ENCODE results near the gene HRH4.

The HRH4 gene

DNA sequence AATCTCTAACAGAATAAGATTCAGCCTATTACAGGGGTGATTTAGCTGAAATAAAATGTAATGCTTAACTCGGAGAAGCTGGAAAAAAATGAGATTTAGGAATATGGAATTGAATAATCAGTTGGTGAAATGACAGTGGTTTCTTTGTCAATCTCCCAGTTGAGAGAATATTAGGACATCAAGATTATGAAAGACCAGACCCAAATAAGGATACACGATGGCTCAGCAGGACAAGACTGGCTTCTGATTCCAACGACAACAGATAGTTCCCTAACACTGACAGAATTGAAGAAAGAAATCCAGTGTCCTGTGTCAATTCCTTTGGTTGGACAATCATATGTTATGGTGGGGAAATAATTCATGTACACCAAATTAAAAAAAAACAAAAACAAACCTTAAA lies 55.8 kb downstream of the HRH4 start:
- H3K36me3 ChIP-seq (ENCODE audit: control insufficient read depth in 4 of 4, insufficient read depth in 4 of 4, low read length in 3 of 4), result no peaks in the 10 kb centered on the region
- DNase-seq, result no peak
- H3K4me3 ChIP-seq (ENCODE audit: control insufficient read depth in 1 of 7, extremely low read depth in 1 of 7, insufficient read depth in 4 of 7, low read depth in 2 of 7, low read length in 6 of 7), result no peak overlapping the region
- H3K27ac ChIP-seq (ENCODE audit: insufficient read depth in 1 of 2, low read depth in 1 of 2, low read length in 2 of 2, poor library complexity in 1 of 2, severe bottlenecking in 2 of 2), result no peak overlapping the region
- 100% methylated on average over 3 of the region's 3 CpGs for WGBS (ENCODE audit: insufficient coverage)
- H3K27me3 ChIP-seq (replicated peaks in 2 of 5; ENCODE audit: control insufficient read depth in 4 of 5, insufficient read depth in 5 of 5, low read length in 4 of 5), result no peaks in the 10 kb centered on the region
- ChIA-PET CTCF (interaction anchor here (1.1 to 2.3 kb wide), 3 partner anchors 11 to 83 kb away, joined by 3 to 11 read pairs (median 4); no protein-coding TSS in a partner anchor), POLR2A (no interaction called here)
- peaks cover 0 to 2% (median 0%) of the 10 kb centered on the region in 5 experiments for H3K9me3 ChIP-seq (ENCODE audit: control extremely low read depth in 1 of 5, control insufficient read depth in 4 of 5, insufficient read depth in 2 of 5, low read depth in 1 of 5, low read length in 4 of 5)
- no peaks in the 10 kb centered on the region for H3K4me1 ChIP-seq (ENCODE audit: control extremely low read depth in 1 of 4, control insufficient read depth in 4 of 4, insufficient read depth in 4 of 4, low read length in 3 of 4)

DNA sequence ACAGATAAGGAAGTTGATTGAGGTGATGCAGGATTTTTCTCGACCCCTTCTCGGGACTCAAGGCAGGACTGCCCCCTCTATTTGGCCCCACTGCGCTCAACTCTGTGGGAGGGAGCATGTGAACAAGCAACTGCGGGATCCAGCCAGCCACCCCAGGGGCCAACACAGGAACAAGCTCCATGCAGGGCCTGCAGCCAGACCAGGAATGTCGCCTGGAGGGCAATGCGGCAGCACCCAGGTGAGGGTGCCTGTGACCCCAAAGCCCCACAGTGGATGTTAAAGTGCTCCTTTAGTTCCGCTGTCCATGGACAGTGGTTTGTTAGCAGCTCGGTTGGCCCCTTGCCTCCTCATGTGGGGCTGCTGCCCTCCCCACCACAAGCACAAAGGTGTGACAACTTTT lies 57.1 kb downstream of the HRH4 start:
- Histone ChIP-seq H3K27me3 (replicated peaks in 2 of 5; ENCODE audit: control insufficient read depth in 4 of 5, insufficient read depth in 5 of 5, low read length in 4 of 5) (no peaks in the 10 kb centered on the region), H3K4me3 (ENCODE audit: control insufficient read depth in 1 of 7, extremely low read depth in 1 of 7, insufficient read depth in 4 of 7, low read depth in 2 of 7, low read length in 6 of 7) (no peak overlapping the region), H3K4me1 (ENCODE audit: control extremely low read depth in 1 of 4, control insufficient read depth in 4 of 4, insufficient read depth in 4 of 4, low read length in 3 of 4) (no peaks in the 10 kb centered on the region), H3K27ac (ENCODE audit: insufficient read depth in 1 of 2, low read depth in 1 of 2, low read length in 2 of 2, poor library complexity in 1 of 2, severe bottlenecking in 2 of 2) (no peak overlapping the region), H3K9me3 (ENCODE audit: control extremely low read depth in 1 of 5, control insufficient read depth in 4 of 5, insufficient read depth in 2 of 5, low read depth in 1 of 5, low read length in 4 of 5) (peaks cover 0 to 2% (median 0%) of the 10 kb centered on the region in 5 experiments), H3K36me3 (ENCODE audit: control insufficient read depth in 4 of 4, insufficient read depth in 4 of 4, low read length in 3 of 4) (no peaks in the 10 kb centered on the region)
- WGBS (ENCODE audit: insufficient coverage), result 98% methylated on average over 7 of the region's 8 CpGs
- DNase-seq, result no peak
- ChIA-PET CTCF (interaction anchor here (1.0 kb wide), 2 partner anchors 18 to 30 kb away, joined by 3 read pairs; no protein-coding TSS in a partner anchor), POLR2A (no interaction called here)

DNA sequence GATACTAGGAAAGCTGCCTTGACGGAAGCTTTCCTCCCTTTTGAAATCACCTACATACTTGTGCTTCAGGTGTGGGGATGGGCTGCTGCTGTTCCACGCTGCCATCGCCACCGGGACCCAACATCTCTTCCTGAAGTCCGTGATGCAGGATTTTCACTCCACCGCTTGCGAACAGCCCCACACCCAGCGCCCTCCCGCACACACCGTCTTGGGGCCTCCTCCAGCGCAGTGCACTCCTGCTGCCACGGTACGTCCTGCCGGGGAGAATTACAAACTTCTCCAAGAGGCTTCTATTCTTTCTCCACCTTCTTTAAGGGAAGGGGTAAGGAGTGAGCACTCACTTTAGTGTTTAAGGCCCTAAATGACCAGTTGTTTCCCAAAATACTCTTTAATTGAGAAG lies 58.2 kb downstream of the HRH4 start:
- no peak for DNase-seq
- ChIA-PET POLR2A (no interaction called here), CTCF (interaction anchor here (0.9 to 1.0 kb wide), 2 partner anchors 19 to 30 kb away, joined by 3 to 4 read pairs; no protein-coding TSS in a partner anchor)
- Histone ChIP-seq H3K36me3 (ENCODE audit: control insufficient read depth in 4 of 4, insufficient read depth in 4 of 4, low read length in 3 of 4) (no peaks in the 10 kb centered on the region), H3K4me3 (ENCODE audit: control insufficient read depth in 1 of 7, extremely low read depth in 1 of 7, insufficient read depth in 4 of 7, low read depth in 2 of 7, low read length in 6 of 7) (no peak overlapping the region), H3K9me3 (ENCODE audit: control extremely low read depth in 1 of 5, control insufficient read depth in 4 of 5, insufficient read depth in 2 of 5, low read depth in 1 of 5, low read length in 4 of 5) (peaks cover 0 to 2% (median 0%) of the 10 kb centered on the region in 5 experiments), H3K27ac (ENCODE audit: insufficient read depth in 1 of 2, low read depth in 1 of 2, low read length in 2 of 2, poor library complexity in 1 of 2, severe bottlenecking in 2 of 2) (no peak overlapping the region), H3K4me1 (ENCODE audit: control extremely low read depth in 1 of 4, control insufficient read depth in 4 of 4, insufficient read depth in 4 of 4, low read length in 3 of 4) (no peaks in the 10 kb centered on the region), H3K27me3 (replicated peaks in 2 of 5; ENCODE audit: control insufficient read depth in 4 of 5, insufficient read depth in 5 of 5, low read length in 4 of 5) (no peaks in the 10 kb centered on the region)
- WGBS (ENCODE audit: insufficient coverage), result 99% methylated on average over 10 of the region's 14 CpGs
